IMR-90 (cell line): ENCODE results near the gene RAD18. TPM values are rescaled to one million over a fixed set of nuclear protein-coding genes. Genes with fewer than 3 reads are reported as not detected.

ENCODE experiments used
- ATAC-seq: fragments of 200-7000 bp; cut with Tn5 transposase; 2 replicates; pipeline ENCODE4 v1.9.1; 2020; ENCODE audit warnings: low read depth, mild to moderate bottlenecking, moderate library complexity
- BruUV-seq: library from RNA; stranded (reverse); fragments of 400-500 nt; replicated peaks from 2 replicates; lab custom pipeline; 2021; lab: Mats Ljungman, UMichigan
- CTCF ChIA-PET: fragments of 300-600 bp; formaldehyde crosslinking; extraction: SDS; loops from one replicate; lab custom pipeline; 2021; ENCODE audit warnings: antibody characterized with exemption; lab: Yijun Ruan, JAX
- POLR2A ChIA-PET: fragments of 300-600 bp; sonication (Branson Sonifier 250); formaldehyde crosslinking; loops from one replicate; lab custom pipeline; 2022; ENCODE audit warnings: antibody characterized with exemption; ENCODE audit not compliant: unreplicated experiment; lab: Charles Lee
- DNase-seq: peaks from one replicate; pipeline ENCODE4 v3.0.0; 2013
- H2AFZ ChIP-seq: replicated peaks from 2 replicates; pipeline ENCODE3; 2013; ENCODE audit warnings: low read length, mild to moderate bottlenecking; ENCODE audit not compliant: poor library complexity
- H2AK5ac ChIP-seq: 2 replicates; pipeline ENCODE4 v1.6.1; 2013; ENCODE audit warnings: low read depth, low read length, inconsistent platforms
- H2AK9ac ChIP-seq: replicated peaks from 2 replicates; pipeline ENCODE3; 2013; ENCODE audit warnings: mild to moderate bottlenecking, low read depth, low read length, moderate library complexity; ENCODE audit not compliant: poor library complexity
- H2BK120ac ChIP-seq: 2 replicates; pipeline ENCODE4 v1.6.1; 2013; ENCODE audit warnings: low read depth, low read length, inconsistent platforms
- H2BK15ac ChIP-seq: 3 replicates; pipeline ENCODE4 v1.6.1; 2013; ENCODE audit warnings: low read depth, low read length, inconsistent platforms
- H2BK20ac ChIP-seq: 2 replicates; pipeline ENCODE4 v1.6.1; 2013; ENCODE audit warnings: low read depth, mild to moderate bottlenecking, inconsistent platforms, low read length, moderate library complexity
- H2BK5ac ChIP-seq: 2 replicates; pipeline ENCODE4 v1.6.1; 2013; ENCODE audit warnings: mild to moderate bottlenecking, low read depth, low read length, inconsistent platforms; ENCODE audit not compliant: poor library complexity, severe bottlenecking
- H3K14ac ChIP-seq: replicated peaks from 2 replicates; pipeline ENCODE4 v1.6.1; 2013; ENCODE audit warnings: low read depth, low read length, inconsistent platforms
- H3K18ac ChIP-seq: 2 replicates; pipeline ENCODE4 v1.6.1; 2013; ENCODE audit warnings: low read depth, low read length, control low read depth
- H3K23ac ChIP-seq: 2 replicates; pipeline ENCODE4 v1.6.1; 2013; ENCODE audit warnings: low read depth, low read length, inconsistent platforms
- H3K27ac ChIP-seq: 2 replicates; pipeline ENCODE4 v1.5.1; 2013; ENCODE audit warnings: mild to moderate bottlenecking, control low read depth, low read length; ENCODE audit not compliant: insufficient read depth
- H3K27me3 ChIP-seq: 2 replicates; pipeline ENCODE4 v1.6.1; 2013; ENCODE audit warnings: low read length; ENCODE audit not compliant: control insufficient read depth, insufficient read depth
- H3K36me3 ChIP-seq: 2 replicates; pipeline ENCODE4 v1.6.1; 2013; ENCODE audit warnings: low read length, mixed read lengths; ENCODE audit not compliant: control insufficient read depth, insufficient read depth
- H3K4ac ChIP-seq: 2 replicates; pipeline ENCODE4 v1.6.1; 2013; ENCODE audit warnings: low read depth, low read length, inconsistent platforms
- H3K4me1 ChIP-seq: 2 replicates; pipeline ENCODE4 v1.6.1; 2013; ENCODE audit warnings: low read length, mixed read lengths; ENCODE audit not compliant: control insufficient read depth, insufficient read depth
- H3K4me2 ChIP-seq: 2 replicates; pipeline ENCODE4 v1.6.1; 2013; ENCODE audit warnings: low read depth, mild to moderate bottlenecking, control low read depth, low read length, moderate library complexity
- H3K4me3 ChIP-seq: 2 replicates; pipeline ENCODE4 v1.5.1; 2013; ENCODE audit warnings: low read depth, mild to moderate bottlenecking, control low read depth, low read length, moderate library complexity; ENCODE audit not compliant: insufficient read depth
- H3K56ac ChIP-seq: 2 replicates; pipeline ENCODE4 v1.6.1; 2013; ENCODE audit warnings: low read length, inconsistent platforms; ENCODE audit not compliant: insufficient read depth; ENCODE audit errors: extremely low read depth
- H3K79me1 ChIP-seq, 2 experiments: 2 replicates each; pipeline ENCODE4 v1.6.1; 2013; ENCODE audit warnings: low read length in 2 of 2, inconsistent platforms in 1 of 2, low read depth in 1 of 2
- H3K9ac ChIP-seq: 2 replicates; pipeline ENCODE4 v1.6.1; 2013; ENCODE audit warnings: low read depth, low read length, control low read depth
- H3K9me1 ChIP-seq: 2 replicates; pipeline ENCODE4 v1.6.1; 2013; ENCODE audit warnings: low read length, inconsistent platforms; ENCODE audit not compliant: insufficient read depth
- H3K9me3 ChIP-seq: 2 replicates; pipeline ENCODE4 v1.6.1; 2013; ENCODE audit warnings: low read length; ENCODE audit not compliant: control insufficient read depth, insufficient read depth
- H4K20me1 ChIP-seq: 2 replicates; pipeline ENCODE4 v1.6.1; 2013; ENCODE audit warnings: low read length, inconsistent platforms; ENCODE audit not compliant: insufficient read depth
- H4K5ac ChIP-seq: 2 replicates; pipeline ENCODE4 v1.6.1; 2013; ENCODE audit warnings: mild to moderate bottlenecking, low read depth, low read length, control low read depth
- H4K8ac ChIP-seq, 2 experiments: 2 replicates each; pipeline ENCODE4 v1.6.1; 2013; ENCODE audit warnings: low read depth in 2 of 2, low read length in 2 of 2, control low read depth in 1 of 2, inconsistent platforms in 1 of 2
- H4K91ac ChIP-seq: 2 replicates; pipeline ENCODE4 v1.6.1; 2013; ENCODE audit warnings: low read depth, low read length, inconsistent platforms; ENCODE audit not compliant: insufficient read depth
- BHLHE40 ChIP-seq: fragments of 150-350 bp; IDR thresholded peaks from 2 replicates; pipeline ENCODE4 v1.6.1; 2016; ENCODE audit warnings: mild to moderate bottlenecking, low read depth, low read length
- CEBPB ChIP-seq: IDR thresholded peaks from 2 replicates; pipeline ENCODE4 v1.6.1; 2012; ENCODE audit warnings: low read depth, low read length, improper control_type of control experiment
- ELK1 ChIP-seq: fragments of 150-350 bp; IDR thresholded peaks from 2 replicates; pipeline ENCODE4 v1.6.1; 2016; ENCODE audit warnings: low read depth, mild to moderate bottlenecking, low read length, moderate library complexity, borderline replicate concordance
- MAFK ChIP-seq: IDR thresholded peaks from 2 replicates; pipeline ENCODE4 v1.6.1; 2012; ENCODE audit warnings: low read depth, low read length, improper control_type of control experiment
- MAZ ChIP-seq: IDR thresholded peaks from 2 replicates; pipeline ENCODE4 v1.6.1; 2012; ENCODE audit warnings: low read depth, mild to moderate bottlenecking, low read length, improper control_type of control experiment, moderate library complexity, borderline replicate concordance
- MXI1 ChIP-seq: IDR thresholded peaks from 2 replicates; pipeline ENCODE4 v1.6.1; 2012; ENCODE audit warnings: low read depth, mild to moderate bottlenecking, low read length, moderate library complexity, borderline replicate concordance
- NFE2L2 ChIP-seq: fragments of 150-350 bp; IDR thresholded peaks from 2 replicates; pipeline ENCODE4 v1.6.1; 2016; ENCODE audit warnings: low read depth, mild to moderate bottlenecking, low read length
- RCOR1 ChIP-seq: IDR thresholded peaks from 2 replicates; pipeline ENCODE4 v1.6.1; 2012; ENCODE audit warnings: mild to moderate bottlenecking, low read length, improper control_type of control experiment; ENCODE audit not compliant: insufficient replicate concordance
- RFX5 ChIP-seq: IDR thresholded peaks from 2 replicates; pipeline ENCODE4 v1.8.0; 2012; ENCODE audit warnings: low read depth, mild to moderate bottlenecking, low read length, moderate library complexity
- SMC3 ChIP-seq: fragments of 150-350 bp; IDR thresholded peaks from 2 replicates; pipeline ENCODE4 v1.6.1; 2016; ENCODE audit warnings: low read depth, mild to moderate bottlenecking, antibody characterized with exemption, low read length, moderate library complexity
- USF2 ChIP-seq: fragments of 150-350 bp; IDR thresholded peaks from 2 replicates; pipeline ENCODE4 v1.6.1; 2017; ENCODE audit warnings: mild to moderate bottlenecking, antibody characterized with exemption, low read length, low read depth
- WGBS, 2 experiments: methylation state at CpG; one replicate each; pipeline versions ENCODE4 v1.1.5 to v1.1.7; 2013; ENCODE audit warnings: missing lambda C conversion rate in 2 of 2; ENCODE audit not compliant: insufficient read length in 1 of 2; ENCODE audit errors: extremely low coverage in 2 of 2; 5-methylcytosine and 5-hydroxymethylcytosine counted together
- dilution Hi-C: fragments of 300-500 bp; cut with HindIII; formaldehyde crosslinking; loops from one replicate; pipeline ENCODE4 v1.14.3; 2018; ENCODE audit warnings: low sequenced_read_pairs; ENCODE audit not compliant: unreplicated experiment
- in situ Hi-C: fragments of 300-500 bp; cut with MboI; formaldehyde crosslinking; loops from 3 replicates; pipeline ENCODE4 v1.14.3; 2019; ENCODE audit warnings: low sequenced_read_pairs, inconsistent platforms, mixed read lengths
- intact Hi-C: fragments of 100-400 bp; cut with micrococcal nuclease; formaldehyde crosslinking; loops from 2 replicates; pipeline ENCODE4 v1.10.0; 2022
- polyA plus RNA-seq, 3 experiments: library from polyadenylated mRNA; depleted of rRNA; stranded (reverse); fragments of >200 nt; gene quantifications; 2 replicates each; pipeline ENCODE4 v1.2.3, GENCODE V29; 2012; ENCODE audit warnings: low replicate concordance in 1 of 3
- total RNA-seq: library from RNA; depleted of rRNA; stranded (reverse); fragments of >200 nt; gene quantifications from 2 replicates; pipeline ENCODE4 v1.2.3, GENCODE V29; 2012
- TF ChIP-seq, protein P1 (sequence below): conservative IDR thresholded peaks from 2 replicates; pipeline ENCODE4 v1.5.1; 2012; ENCODE audit warnings: mild to moderate bottlenecking, low read depth, low read length, improper control_type of control experiment

The RAD18 gene
- total and polyA plus RNA-seq, 2 of the 4 experiments (the other 2 are of a cell fraction): 8.2 to 17.2 TPM

DNA sequence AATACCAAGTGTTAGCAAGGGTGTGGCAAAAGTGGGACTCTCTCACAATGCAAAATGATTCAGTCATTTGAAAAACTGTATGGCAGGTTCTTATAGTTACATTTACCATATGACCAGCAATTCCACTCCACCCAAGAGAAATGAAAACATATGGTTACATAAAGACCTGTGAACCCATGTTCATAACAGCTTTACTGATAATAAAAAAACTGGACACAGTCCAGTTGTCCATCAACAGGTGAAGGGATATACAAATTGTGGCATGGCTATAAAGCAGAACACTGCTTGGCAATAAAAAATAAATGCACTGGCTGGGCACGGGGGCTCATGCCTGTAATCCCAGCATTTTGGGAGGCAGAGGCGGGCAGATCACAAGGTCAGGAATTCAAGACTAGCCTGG is 30.8 kb downstream of the RAD18 start:
- H4K20me1 ChIP-seq: no peaks in the 10 kb centered on the region
- H3K4me3 ChIP-seq: no peak overlapping the region
- no peak overlapping the region for H2AFZ ChIP-seq
- no peak overlapping the region for H2BK5ac ChIP-seq
- no peak overlapping the region for H3K27ac ChIP-seq
- H3K27me3 ChIP-seq: no peaks in the 10 kb centered on the region
- H3K36me3 ChIP-seq: no peaks in the 10 kb centered on the region
- H3K4ac ChIP-seq: no peak overlapping the region
- peak overlapping the region; percentile 13; the same call in 1 of the 2 replicates for H3K18ac ChIP-seq
- H4K8ac ChIP-seq: no peak overlapping the region
- BruUV-seq: no TSS peak
- ATAC-seq (no peak), DNase-seq (no peak)
- H3K4me2 ChIP-seq: no peak overlapping the region
- H3K9me1 ChIP-seq: 0 out of 2 replicates have a peak, but pooled peaks cover 2% of the 10 kb centered on the region
- no peak overlapping the region for H3K23ac ChIP-seq
- no peak overlapping the region for H4K5ac ChIP-seq
- intact Hi-C loops (no loop called here), dilution Hi-C loops (no loop called here), in situ Hi-C loops (no loop called here)
- TF ChIP-seq BHLHE40: no peak
- TF ChIP-seq MAFK: no peak
- TF ChIP-seq MAZ: no peak
- TF ChIP-seq RFX5: no peak
- TF ChIP-seq ELK1: no peak
- TF ChIP-seq MXI1: no peak
- no peak for TF ChIP-seq CEBPB
- TF ChIP-seq, protein P1, sequence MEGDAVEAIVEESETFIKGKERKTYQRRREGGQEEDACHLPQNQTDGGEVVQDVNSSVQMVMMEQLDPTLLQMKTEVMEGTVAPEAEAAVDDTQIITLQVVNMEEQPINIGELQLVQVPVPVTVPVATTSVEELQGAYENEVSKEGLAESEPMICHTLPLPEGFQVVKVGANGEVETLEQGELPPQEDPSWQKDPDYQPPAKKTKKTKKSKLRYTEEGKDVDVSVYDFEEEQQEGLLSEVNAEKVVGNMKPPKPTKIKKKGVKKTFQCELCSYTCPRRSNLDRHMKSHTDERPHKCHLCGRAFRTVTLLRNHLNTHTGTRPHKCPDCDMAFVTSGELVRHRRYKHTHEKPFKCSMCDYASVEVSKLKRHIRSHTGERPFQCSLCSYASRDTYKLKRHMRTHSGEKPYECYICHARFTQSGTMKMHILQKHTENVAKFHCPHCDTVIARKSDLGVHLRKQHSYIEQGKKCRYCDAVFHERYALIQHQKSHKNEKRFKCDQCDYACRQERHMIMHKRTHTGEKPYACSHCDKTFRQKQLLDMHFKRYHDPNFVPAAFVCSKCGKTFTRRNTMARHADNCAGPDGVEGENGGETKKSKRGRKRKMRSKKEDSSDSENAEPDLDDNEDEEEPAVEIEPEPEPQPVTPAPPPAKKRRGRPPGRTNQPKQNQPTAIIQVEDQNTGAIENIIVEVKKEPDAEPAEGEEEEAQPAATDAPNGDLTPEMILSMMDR: no peak
- no peak for TF ChIP-seq NFE2L2
- no peak for TF ChIP-seq RCOR1
- TF ChIP-seq SMC3: no peak
- TF ChIP-seq USF2: no peak
- no peak overlapping the region for H2BK120ac ChIP-seq
- H3K79me1 ChIP-seq: peaks cover 0 to 4% of the 10 kb centered on the region in 2 experiments; a peak in 2 of 4 replicates
- no peak overlapping the region for H4K91ac ChIP-seq
- H3K9ac ChIP-seq: no peak overlapping the region
- no peaks in the 10 kb centered on the region for H3K9me3 ChIP-seq
- no CpG with 5 or more reads among the region's 2 CpGs for WGBS, 2 experiments
- ChIA-PET CTCF (interaction anchor here (0.6 kb wide), 1 partner anchor 163 kb away, joined by 3 read pairs; the partner anchor contains the start of gene OXTR), POLR2A (no interaction called here)
- no peak overlapping the region for H2AK5ac ChIP-seq
- H3K56ac ChIP-seq: no peak overlapping the region
- no peak overlapping the region for H2BK15ac ChIP-seq
- H2AK9ac ChIP-seq: no peak overlapping the region
- H3K4me1 ChIP-seq: peaks cover 6% of the 10 kb centered on the region; the same call in 1 of the 2 replicates
- H2BK20ac ChIP-seq: no peak overlapping the region
- H3K14ac ChIP-seq: no peak overlapping the region
